Endothelial cell of umbilical vein (primary cell): ENCODE data around the gene PAIP2. TPM values are rescaled to one million over a fixed set of nuclear protein-coding genes. Genes with fewer than 3 reads are reported as not detected.

Experiments used
- BruUV-seq: library from RNA; stranded (reverse); fragments of 400-500 nt; replicated peaks from 2 replicates; lab custom pipeline; 2021; lab: Mats Ljungman, UMichigan
- CTCF ChIA-PET: fragments of 300-600, 350-600 bp; sonication (Branson Sonifier 250); formaldehyde crosslinking; loops from one replicate; lab custom pipeline; 2021; ENCODE audit warnings: antibody characterized with exemption, inconsistent platforms; lab: Charles Lee
- POLR2A ChIA-PET: fragments of 300-600, 350-600 bp; sonication (Branson Sonifier 250); formaldehyde crosslinking; loops from one replicate; lab custom pipeline; 2021; ENCODE audit warnings: antibody characterized with exemption, inconsistent platforms; lab: Charles Lee
- DNase-seq: peaks from one replicate; pipeline ENCODE4 v3.0.0-alpha.2; 2011; ENCODE audit warnings: low read depth, low spot score
- FAIRE-seq: peaks from 2 replicates; lab custom pipeline; 2011; peaks lifted over from hg19 to GRCh38; lab: Jason Lieb, UNC
- H2AFZ ChIP-seq: 2 replicates; pipeline ENCODE4 v1.6.0; 2012; ENCODE audit warnings: low read depth, low read length, control low read depth, inconsistent platforms
- H3K27ac ChIP-seq: 2 replicates; pipeline ENCODE4 v1.5.1; 2011; ENCODE audit warnings: low read depth, mild to moderate bottlenecking, control low read depth, low read length, moderate library complexity; ENCODE audit not compliant: insufficient read depth
- H3K27me3 ChIP-seq, 2 experiments: 2 replicates each; pipeline versions ENCODE4 v1.6.0 to v1.6.1; 2011; ENCODE audit warnings: low read length in 2 of 2, mixed read lengths in 1 of 2; ENCODE audit not compliant: control insufficient read depth in 2 of 2, insufficient read depth in 2 of 2
- H3K36me3 ChIP-seq, 2 experiments: 2 replicates in 1 of 2; 3 replicates in 1 of 2; pipeline ENCODE4 v1.5.1; 2011; ENCODE audit warnings: low read length in 2 of 2, mild to moderate bottlenecking in 1 of 2, moderate library complexity in 1 of 2; ENCODE audit not compliant: control insufficient read depth in 2 of 2, insufficient read depth in 2 of 2; ENCODE audit errors: extremely low read depth in 1 of 2
- H3K4me1 ChIP-seq: 3 replicates; pipeline ENCODE4 v1.5.1; 2011; ENCODE audit warnings: mild to moderate bottlenecking, low read length; ENCODE audit not compliant: control insufficient read depth, insufficient read depth; ENCODE audit errors: extremely low read depth
- H3K4me2 ChIP-seq: 2 replicates; pipeline ENCODE4 v1.6.1; 2011; ENCODE audit warnings: low read length, control low read depth, mixed read lengths; ENCODE audit not compliant: insufficient read depth
- H3K4me3 ChIP-seq, 3 experiments: fragments of 200-600 bp in 1 of 3; sonication (generic), shearing (Covaris generic) in 1 of 3; replicated peaks in 1 of 3; 2 replicates each; pipeline ENCODE4 v1.5.1; 2011 to 2016; ENCODE audit warnings: control low read depth in 3 of 3, low read length in 3 of 3, mild to moderate bottlenecking in 2 of 3, inconsistent platforms in 1 of 3, low read depth in 1 of 3, moderate library complexity in 1 of 3; ENCODE audit not compliant: insufficient read depth in 1 of 3
- H3K79me2 ChIP-seq: 2 replicates; pipeline ENCODE4 v1.6.0; 2012; ENCODE audit warnings: low read length, inconsistent platforms; ENCODE audit not compliant: control insufficient read depth, insufficient read depth
- H3K9ac ChIP-seq: replicated peaks from 2 replicates; pipeline ENCODE3; 2011; ENCODE audit warnings: low read length, control low read depth; ENCODE audit not compliant: insufficient read depth; ENCODE audit errors: extremely low read depth
- H3K9me1 ChIP-seq: replicated peaks from 3 replicates; pipeline ENCODE4 v1.6.0; 2011; ENCODE audit warnings: mild to moderate bottlenecking, low read length; ENCODE audit not compliant: control insufficient read depth, insufficient read depth; ENCODE audit errors: extremely low read depth
- H3K9me3 ChIP-seq: replicated peaks from 2 replicates; pipeline ENCODE4 v1.5.1; 2012; ENCODE audit warnings: low read length, inconsistent platforms; ENCODE audit not compliant: control insufficient read depth, insufficient read depth
- H4K20me1 ChIP-seq: replicated peaks from 2 replicates; pipeline ENCODE3; 2011; ENCODE audit warnings: mild to moderate bottlenecking, low read length; ENCODE audit not compliant: control insufficient read depth, insufficient read depth; ENCODE audit errors: extremely low read depth
- EZH2 ChIP-seq: IDR thresholded peaks from 2 replicates; pipeline ENCODE4 v1.6.1; 2012; ENCODE audit warnings: borderline replicate concordance, low read depth, mild to moderate bottlenecking, moderate library complexity, low read length, inconsistent platforms; ENCODE audit not compliant: severe bottlenecking
- FOS ChIP-seq: IDR thresholded peaks from 2 replicates; pipeline ENCODE4 v1.6.1; 2011; ENCODE audit warnings: mild to moderate bottlenecking, low read length, moderate library complexity, borderline replicate concordance; ENCODE audit not compliant: insufficient read depth
- GATA2 ChIP-seq: IDR thresholded peaks from 2 replicates; pipeline ENCODE4 v1.7.0; 2011; ENCODE audit warnings: low read depth, mild to moderate bottlenecking, moderate library complexity, mixed read lengths, low read length; ENCODE audit not compliant: insufficient read length, insufficient read depth
- JUN ChIP-seq: IDR thresholded peaks from 2 replicates; pipeline ENCODE4 v1.6.1; 2011; ENCODE audit warnings: borderline replicate concordance, low read depth; ENCODE audit not compliant: insufficient read length, insufficient read depth
- MYC ChIP-seq: IDR thresholded peaks from one replicate; pipeline ENCODE4 v1.6.1; 2011; ENCODE audit warnings: mild to moderate bottlenecking, low read depth, low read length
- POLR2A ChIP-seq: IDR thresholded peaks from 2 replicates; pipeline ENCODE4 v1.6.1; 2012; ENCODE audit warnings: low read depth, mild to moderate bottlenecking, control low read depth, low read length
- POLR2AphosphoS5 ChIP-seq: IDR thresholded peaks from 2 replicates; pipeline ENCODE4 v1.6.1; 2012; ENCODE audit warnings: low read depth, mild to moderate bottlenecking, control low read depth, low read length, moderate library complexity; ENCODE audit not compliant: insufficient read depth
- dilution Hi-C: fragments of 300-500 bp; cut with MboI; formaldehyde crosslinking; loops from one replicate; pipeline ENCODE4 v1.15.0; 2019; ENCODE audit warnings: low sequenced_read_pairs; ENCODE audit not compliant: extremely low pct_ligation_motif_present
- intact Hi-C: fragments of 100-400 bp; cut with micrococcal nuclease; formaldehyde crosslinking; loops from one replicate; pipeline ENCODE4 v1.10.0; 2022
- polyA plus RNA-seq, 4 experiments: library from polyadenylated mRNA; depleted of rRNA in 3 of 4; stranded (reverse) in 3 of 4; unstranded in 1 of 4; fragments of >200 nt; gene quantifications; 2 replicates each; pipeline versions ENCODE4 v1.2.1 to v1.2.3, GENCODE V29; 2011 to 2012; ENCODE audit warnings: missing spikeins in 1 of 4
- total RNA-seq: library from RNA; stranded (reverse); gene quantifications from 2 replicates; pipeline ENCODE4 v1.2.3, GENCODE V29; 2021
- TF ChIP-seq, protein P1 (sequence below): IDR thresholded peaks from 2 replicates; pipeline ENCODE4 v1.6.1; 2011; ENCODE audit not compliant: insufficient read depth, insufficient read length
- TF ChIP-seq, protein P2 (sequence below), 2 donors: IDR thresholded peaks; 1 replicate in 1 of 2; 2 replicates in 1 of 2; pipeline ENCODE4 v1.5.1; 2011; ENCODE audit warnings: low read length in 2 of 2, mild to moderate bottlenecking in 2 of 2, moderate library complexity in 2 of 2, control low read depth in 1 of 2, inconsistent platforms in 1 of 2, low read depth in 1 of 2; ENCODE audit not compliant: insufficient read depth in 1 of 2; ENCODE audit errors: extremely low read depth in 1 of 2

PAIP2 gene
- total and polyA plus RNA-seq, 2 donors (not counting 3 experiments of a cell fraction or from before 2014, with no cell fraction given): 52.1 to 80.4 TPM

DNA sequence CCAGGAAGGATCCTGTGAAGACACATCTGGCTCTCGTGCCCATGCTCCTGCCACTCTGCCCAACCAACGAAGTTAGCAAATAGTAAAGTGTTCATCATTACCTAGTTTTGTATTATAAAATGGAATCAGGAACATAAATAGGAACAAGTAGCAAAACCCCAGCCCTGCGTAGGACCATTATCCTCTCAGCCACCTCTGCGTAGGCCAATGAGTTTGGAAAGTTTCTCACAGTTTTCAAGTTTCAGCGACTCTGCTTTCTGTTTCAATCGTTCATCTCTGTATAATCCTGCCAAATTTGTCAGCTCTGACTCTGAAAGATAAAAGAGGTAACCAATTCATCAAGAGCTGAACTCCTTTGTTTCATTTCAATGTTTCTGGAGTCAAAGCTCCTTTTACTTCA is 72.3 kb downstream of the PAIP2 start:
- dilution Hi-C loops: loop anchor here (10.0 kb wide), 1 partner anchor 111 kb away; no protein-coding TSS in a partner anchor
- no TSS peak for BruUV-seq

More for the DNA sequence above, 72.3 kb downstream of the PAIP2 start:
- Histone ChIP-seq H3K9me1 (no peaks in the 10 kb centered on the region), H3K27me3 (no peaks in the 10 kb centered on the region), H3K4me2 (no peak overlapping the region), H3K79me2 (no peaks in the 10 kb centered on the region), H2AFZ (no peak overlapping the region), H3K9ac (no peak overlapping the region), H3K4me3 (no peak overlapping the region), H3K9me3 (no peaks in the 10 kb centered on the region), H4K20me1 (no peaks in the 10 kb centered on the region), H3K36me3 (peaks cover 2 to 10% of the 10 kb centered on the region in 2 experiments), H3K4me1 (peaks cover 14% of the 10 kb centered on the region), H3K27ac (no peak overlapping the region)
- DNase-seq: no peak
- no peak for TF ChIP-seq POLR2AphosphoS5
- no peak for TF ChIP-seq GATA2
- TF ChIP-seq, protein P1, sequence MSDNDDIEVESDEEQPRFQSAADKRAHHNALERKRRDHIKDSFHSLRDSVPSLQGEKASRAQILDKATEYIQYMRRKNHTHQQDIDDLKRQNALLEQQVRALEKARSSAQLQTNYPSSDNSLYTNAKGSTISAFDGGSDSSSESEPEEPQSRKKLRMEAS: no peak
- no peak for TF ChIP-seq POLR2A
- TF ChIP-seq FOS: no peak
- no peak for TF ChIP-seq JUN
- TF ChIP-seq MYC: no peak
- no peak for TF ChIP-seq EZH2
- TF ChIP-seq, protein P2, sequence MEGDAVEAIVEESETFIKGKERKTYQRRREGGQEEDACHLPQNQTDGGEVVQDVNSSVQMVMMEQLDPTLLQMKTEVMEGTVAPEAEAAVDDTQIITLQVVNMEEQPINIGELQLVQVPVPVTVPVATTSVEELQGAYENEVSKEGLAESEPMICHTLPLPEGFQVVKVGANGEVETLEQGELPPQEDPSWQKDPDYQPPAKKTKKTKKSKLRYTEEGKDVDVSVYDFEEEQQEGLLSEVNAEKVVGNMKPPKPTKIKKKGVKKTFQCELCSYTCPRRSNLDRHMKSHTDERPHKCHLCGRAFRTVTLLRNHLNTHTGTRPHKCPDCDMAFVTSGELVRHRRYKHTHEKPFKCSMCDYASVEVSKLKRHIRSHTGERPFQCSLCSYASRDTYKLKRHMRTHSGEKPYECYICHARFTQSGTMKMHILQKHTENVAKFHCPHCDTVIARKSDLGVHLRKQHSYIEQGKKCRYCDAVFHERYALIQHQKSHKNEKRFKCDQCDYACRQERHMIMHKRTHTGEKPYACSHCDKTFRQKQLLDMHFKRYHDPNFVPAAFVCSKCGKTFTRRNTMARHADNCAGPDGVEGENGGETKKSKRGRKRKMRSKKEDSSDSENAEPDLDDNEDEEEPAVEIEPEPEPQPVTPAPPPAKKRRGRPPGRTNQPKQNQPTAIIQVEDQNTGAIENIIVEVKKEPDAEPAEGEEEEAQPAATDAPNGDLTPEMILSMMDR (IDR thresholded peaks at IDR 0.05; ENCODE audit: extremely low read depth in 1 of 2, insufficient read depth in 1 of 2, low read depth in 1 of 2, low read length in 2 of 2): no peak
- ChIA-PET POLR2A (no interaction called here), CTCF (interaction anchor here (1.1 kb wide), 1 partner anchor 9 kb away, joined by 3 read pairs; no protein-coding TSS in a partner anchor)
- peak; percentile 24 for FAIRE-seq
- intact Hi-C loops: no loop called here
